ENCODE measurements around the gene RPL27A. TPM values are rescaled to one million over a fixed set of nuclear protein-coding genes. Genes with fewer than 3 reads are reported as not detected.

The RPL27A gene
- total and polyA plus RNA-seq, 2 donors (not counting 1 experiment from before 2014, with no cell fraction given): 1,035 to 1,114 TPM

GRCh38 chr11:8714622-8715225 is 32.1 kb downstream of the RPL27A start:
- no peaks in the 10 kb centered on the region for H3K79me2 ChIP-seq (ENCODE audit: control insufficient read depth, insufficient read depth, low read length)
- no peak overlapping the region for H3K27ac ChIP-seq (ENCODE audit: insufficient read depth, low read length)
- no peak overlapping the region for H3K4me2 ChIP-seq (ENCODE audit: extremely low read depth, insufficient read depth, low read length)
- H4K20me1 ChIP-seq (ENCODE audit: control insufficient read depth, extremely low read depth, insufficient read depth, low read length): no peaks in the 10 kb centered on the region
- H3K9ac ChIP-seq (ENCODE audit: insufficient read depth, low read length): no peak overlapping the region
- no peaks in the 10 kb centered on the region for H3K27me3 ChIP-seq (ENCODE audit: control insufficient read depth, insufficient read depth, low read length)
- H3K36me3 ChIP-seq (ENCODE audit: control insufficient read depth, insufficient read depth, low read length): peaks cover 10% of the 10 kb centered on the region
- H3K4me3 ChIP-seq (replicated peaks in 1 of 4; ENCODE audit: control extremely low read depth in 1 of 4, insufficient read depth in 1 of 4, low read depth in 3 of 4, low read length in 4 of 4): no peak overlapping the region
- DNase-seq (ENCODE audit: low read depth in 2 of 2): peak in 1 of 2 donors; percentile 59
- no peaks in the 10 kb centered on the region for H3K9me3 ChIP-seq (ENCODE audit: control insufficient read depth, insufficient read depth, low read depth, low read length)
- TF ChIP-seq, protein P1, sequence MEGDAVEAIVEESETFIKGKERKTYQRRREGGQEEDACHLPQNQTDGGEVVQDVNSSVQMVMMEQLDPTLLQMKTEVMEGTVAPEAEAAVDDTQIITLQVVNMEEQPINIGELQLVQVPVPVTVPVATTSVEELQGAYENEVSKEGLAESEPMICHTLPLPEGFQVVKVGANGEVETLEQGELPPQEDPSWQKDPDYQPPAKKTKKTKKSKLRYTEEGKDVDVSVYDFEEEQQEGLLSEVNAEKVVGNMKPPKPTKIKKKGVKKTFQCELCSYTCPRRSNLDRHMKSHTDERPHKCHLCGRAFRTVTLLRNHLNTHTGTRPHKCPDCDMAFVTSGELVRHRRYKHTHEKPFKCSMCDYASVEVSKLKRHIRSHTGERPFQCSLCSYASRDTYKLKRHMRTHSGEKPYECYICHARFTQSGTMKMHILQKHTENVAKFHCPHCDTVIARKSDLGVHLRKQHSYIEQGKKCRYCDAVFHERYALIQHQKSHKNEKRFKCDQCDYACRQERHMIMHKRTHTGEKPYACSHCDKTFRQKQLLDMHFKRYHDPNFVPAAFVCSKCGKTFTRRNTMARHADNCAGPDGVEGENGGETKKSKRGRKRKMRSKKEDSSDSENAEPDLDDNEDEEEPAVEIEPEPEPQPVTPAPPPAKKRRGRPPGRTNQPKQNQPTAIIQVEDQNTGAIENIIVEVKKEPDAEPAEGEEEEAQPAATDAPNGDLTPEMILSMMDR (conservative IDR thresholded peaks at IDR 0.05 in 1 of 2, IDR thresholded peaks at IDR 0.05 in 1 of 2; ENCODE audit: low read depth in 1 of 2, low read length in 2 of 2): no peak
- TF ChIP-seq EZH2 (IDR thresholded peaks at IDR 0.05; ENCODE audit: low read length, missing control alignments): no peak
- H2AFZ ChIP-seq (ENCODE audit: low read length): no peak overlapping the region
- peaks cover 29% of the 10 kb centered on the region for H3K4me1 ChIP-seq (ENCODE audit: control insufficient read depth, extremely low read depth, insufficient read depth, low read length)

GRCh38 chr11:8715501-8715900 is 32.9 kb downstream of the RPL27A start:
- DNase-seq (ENCODE audit: low read depth in 2 of 2): no peak
- peaks cover 36% of the 10 kb centered on the region for H3K4me1 ChIP-seq (ENCODE audit: control insufficient read depth, extremely low read depth, insufficient read depth, low read length)
- no peaks in the 10 kb centered on the region for H3K27me3 ChIP-seq (ENCODE audit: control insufficient read depth, insufficient read depth, low read length)
- H3K36me3 ChIP-seq (ENCODE audit: control insufficient read depth, insufficient read depth, low read length): peaks cover 10% of the 10 kb centered on the region
- TF ChIP-seq, protein P1 (conservative IDR thresholded peaks at IDR 0.05 in 1 of 2, IDR thresholded peaks at IDR 0.05 in 1 of 2; ENCODE audit: low read depth in 1 of 2, low read length in 2 of 2): no peak
- TF ChIP-seq EZH2 (IDR thresholded peaks at IDR 0.05; ENCODE audit: low read length, missing control alignments): no peak
- H3K9ac ChIP-seq (ENCODE audit: insufficient read depth, low read length): no peak overlapping the region
- H3K4me3 ChIP-seq (replicated peaks in 1 of 4; ENCODE audit: control extremely low read depth in 1 of 4, insufficient read depth in 1 of 4, low read depth in 3 of 4, low read length in 4 of 4): no peak overlapping the region
- H3K9me3 ChIP-seq (ENCODE audit: control insufficient read depth, insufficient read depth, low read depth, low read length): no peaks in the 10 kb centered on the region
- no peak overlapping the region for H3K27ac ChIP-seq (ENCODE audit: insufficient read depth, low read length)
- H3K79me2 ChIP-seq (ENCODE audit: control insufficient read depth, insufficient read depth, low read length): no peaks in the 10 kb centered on the region
- no peak overlapping the region for H2AFZ ChIP-seq (ENCODE audit: low read length)
- no peaks in the 10 kb centered on the region for H4K20me1 ChIP-seq (ENCODE audit: control insufficient read depth, extremely low read depth, insufficient read depth, low read length)
- H3K4me2 ChIP-seq (ENCODE audit: extremely low read depth, insufficient read depth, low read length): no peak overlapping the region

DNA sequence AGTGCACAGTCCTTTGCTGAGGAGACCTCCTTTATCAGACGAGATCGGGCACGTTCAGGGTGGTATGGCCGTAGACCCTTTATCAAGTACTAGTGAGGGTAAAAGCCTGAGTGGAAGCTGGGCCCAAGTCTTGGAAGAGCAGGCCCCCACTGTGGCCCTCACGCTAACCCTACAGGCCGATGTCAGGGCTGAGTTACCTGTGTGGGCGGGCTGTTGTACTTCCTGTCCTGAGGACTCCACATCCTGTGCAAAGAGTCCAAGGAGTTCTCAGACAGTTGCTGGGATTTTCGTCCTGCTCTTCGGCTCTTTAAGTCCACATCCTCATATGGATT is 34.9 kb downstream of the RPL27A start:
- no peak overlapping the region for H3K9ac ChIP-seq (ENCODE audit: insufficient read depth, low read length)
- no peaks in the 10 kb centered on the region for H3K79me2 ChIP-seq (ENCODE audit: control insufficient read depth, insufficient read depth, low read length)
- peaks cover 56% of the 10 kb centered on the region for H3K4me1 ChIP-seq (ENCODE audit: control insufficient read depth, extremely low read depth, insufficient read depth, low read length)
- no peaks in the 10 kb centered on the region for H4K20me1 ChIP-seq (ENCODE audit: control insufficient read depth, extremely low read depth, insufficient read depth, low read length)
- peak overlapping the region in 1 of 4 experiments; percentile 11 for H3K4me3 ChIP-seq (replicated peaks in 1 of 4; ENCODE audit: control extremely low read depth in 1 of 4, insufficient read depth in 1 of 4, low read depth in 3 of 4, low read length in 4 of 4)
- no peaks in the 10 kb centered on the region for H3K27me3 ChIP-seq (ENCODE audit: control insufficient read depth, insufficient read depth, low read length)
- peaks cover 10% of the 10 kb centered on the region for H3K36me3 ChIP-seq (ENCODE audit: control insufficient read depth, insufficient read depth, low read length)
- DNase-seq (ENCODE audit: low read depth in 2 of 2): no peak
- no peaks in the 10 kb centered on the region for H3K9me3 ChIP-seq (ENCODE audit: control insufficient read depth, insufficient read depth, low read depth, low read length)
- H3K4me2 ChIP-seq (ENCODE audit: extremely low read depth, insufficient read depth, low read length): peak overlapping the region; percentile 67
- peak overlapping the region; percentile 74 for H3K27ac ChIP-seq (ENCODE audit: insufficient read depth, low read length)
- TF ChIP-seq EZH2 (IDR thresholded peaks at IDR 0.05; ENCODE audit: low read length, missing control alignments): no peak
- TF ChIP-seq, protein P1 (conservative IDR thresholded peaks at IDR 0.05 in 1 of 2, IDR thresholded peaks at IDR 0.05 in 1 of 2; ENCODE audit: low read depth in 1 of 2, low read length in 2 of 2): no peak
- no peak overlapping the region for H2AFZ ChIP-seq (ENCODE audit: low read length)

Measured in fibroblast of lung (primary cell).